ENCODE results near the gene ZBTB7C. TPM values are rescaled to one million over a fixed set of nuclear protein-coding genes. Genes with fewer than 3 reads are reported as not detected.

The ZBTB7C gene
- polyA plus RNA-seq, 2 of the 4 experiments (the other 2 are of a cell fraction), result 0.10 to 0.12 TPM

- TF ChIP-seq SMC3 (IDR thresholded peaks at IDR 0.05) (no peak), ZSCAN20 (CRISPR knock-in tag; IDR thresholded peaks at IDR 0.05) (no peak), ZNF302 (CRISPR knock-in tag; IDR thresholded peaks at IDR 0.05) (no peak), SREBF2 (IDR thresholded peaks at IDR 0.05) (no peak), REST (IDR thresholded peaks at IDR 0.05) (no peak), RCOR1 (IDR thresholded peaks at IDR 0.05; ENCODE audit: low read depth, low read length) (no peak), POLR2A (IDR thresholded peaks at IDR 0.05; ENCODE audit: low read length) (no peak), MYC (IDR thresholded peaks at IDR 0.05; ENCODE audit: borderline replicate concordance, low read length) (no peak), RAD21 (conservative IDR thresholded peaks at IDR 0.05 in 1 of 2, IDR thresholded peaks at IDR 0.05 in 1 of 2) (no peak), CHD2 (IDR thresholded peaks at IDR 0.05; ENCODE audit: low read length, partially characterized antibody) (no peak), HMGXB4 (CRISPR knock-in tag; IDR thresholded peaks at IDR 0.05; ENCODE audit: borderline replicate concordance) (no peak), ELK1 (IDR thresholded peaks at IDR 0.05; ENCODE audit: low read depth, low read length) (no peak), E2F6 (IDR thresholded peaks at IDR 0.05; ENCODE audit: borderline replicate concordance, low read depth) (no peak), JUNB (IDR thresholded peaks at IDR 0.05) (no peak), HES2 (IDR thresholded peaks at IDR 0.05) (no peak), BCL3 (IDR thresholded peaks at IDR 0.05) (no peak)
- ATAC-seq, result no peak
Measured at GRCh38 chr18:48066225-48066652, 342.9 kb downstream of the ZBTB7C start.

GRCh38 chr18:48065601-48065995, 343.6 kb downstream of the ZBTB7C start:
- no peak for TF ChIP-seq POLR2AphosphoS2 (conservative IDR thresholded peaks at IDR 0.05; ENCODE audit: low read length)
- no peak for TF ChIP-seq RAD21 (conservative IDR thresholded peaks at IDR 0.05 in 1 of 2, IDR thresholded peaks at IDR 0.05 in 1 of 2)
- TF ChIP-seq MAX (IDR thresholded peaks at IDR 0.05), result no peak
- no peak for TF ChIP-seq BHLHE40 (IDR thresholded peaks at IDR 0.05; ENCODE audit: low read depth, low read length)
- TF ChIP-seq GATA3 (IDR thresholded peaks at IDR 0.05; ENCODE audit: borderline replicate concordance), result no peak
- TF ChIP-seq ELK1 (IDR thresholded peaks at IDR 0.05; ENCODE audit: low read depth, low read length), result no peak
- TF ChIP-seq CBX2 (IDR thresholded peaks at IDR 0.05; ENCODE audit: borderline replicate concordance, low read depth), result no peak
- no peak for TF ChIP-seq PHF8 (IDR thresholded peaks at IDR 0.05; ENCODE audit: borderline replicate concordance, low read depth)
- no peak for TF ChIP-seq HDAC2 (IDR thresholded peaks at IDR 0.05)
- no peak for TF ChIP-seq CEBPB (IDR thresholded peaks at IDR 0.05)
- TF ChIP-seq HOXB5 (CRISPR knock-in tag; IDR thresholded peaks at IDR 0.05), result no peak
- H3K4me3 ChIP-seq, result no peak overlapping the region
- no peaks in the 10 kb centered on the region for H3K4me1 ChIP-seq
- ATAC-seq, result no peak
- ChIA-PET POLR2A (no interaction called here), CTCF (interaction anchor here (0.6 kb wide), 1 partner anchor 381 kb away, joined by 3 read pairs; no protein-coding TSS in a partner anchor)
- no peak for FAIRE-seq
- no peak for DNase-seq (ENCODE audit: low read depth in 1 of 2, low spot score in 1 of 2)
- WGBS (ENCODE audit: missing lambda C conversion rate), result 45% methylated on average over 3 of the region's 3 CpGs
- H3K4me2 ChIP-seq, result no peak overlapping the region
- H3K27ac ChIP-seq, result no peak overlapping the region
- no peaks in the 10 kb centered on the region for H3K9me3 ChIP-seq

More at GRCh38 chr18:48066225-48066652, 342.9 kb downstream of the ZBTB7C start:
- no peak overlapping the region for H3K27ac ChIP-seq
- no peaks in the 10 kb centered on the region for H3K4me1 ChIP-seq
- ChIA-PET POLR2A (no interaction called here), CTCF (interaction anchor here (1.5 kb wide), 1 partner anchor 12 kb away, joined by 3 read pairs; no protein-coding TSS in a partner anchor)
- DNase-seq (ENCODE audit: low read depth in 1 of 2, low spot score in 1 of 2) (no peak), FAIRE-seq (no peak)
- no peaks in the 10 kb centered on the region for H3K9me3 ChIP-seq
- H3K4me2 ChIP-seq, result no peak overlapping the region
- no peak overlapping the region for H3K4me3 ChIP-seq
- 22% methylated on average over 2 of the region's 4 CpGs for WGBS (ENCODE audit: missing lambda C conversion rate)

Measured in A549 (cell line).